ENCODE results near the gene TTI1.

The TTI1 gene

GRCh38 chr20:37990571-37991151 lies 42.6 kb downstream of the TTI1 start:
- no peaks in the 10 kb centered on the region for H3K9me3 ChIP-seq (ENCODE audit: control insufficient read depth, low read length)
- H3K4me1 ChIP-seq (ENCODE audit: control insufficient read depth, insufficient read depth, low read length), result peaks cover 60% of the 10 kb centered on the region
- H3K4me3 ChIP-seq (ENCODE audit: low read length), result no peak overlapping the region
- H3K9ac ChIP-seq (ENCODE audit: low read length), result no peak overlapping the region
- no peaks in the 10 kb centered on the region for H3K27me3 ChIP-seq (ENCODE audit: control insufficient read depth, insufficient read depth, low read length)
- H3K36me3 ChIP-seq (ENCODE audit: control insufficient read depth, insufficient read depth, low read length), result no peaks in the 10 kb centered on the region

DNA sequence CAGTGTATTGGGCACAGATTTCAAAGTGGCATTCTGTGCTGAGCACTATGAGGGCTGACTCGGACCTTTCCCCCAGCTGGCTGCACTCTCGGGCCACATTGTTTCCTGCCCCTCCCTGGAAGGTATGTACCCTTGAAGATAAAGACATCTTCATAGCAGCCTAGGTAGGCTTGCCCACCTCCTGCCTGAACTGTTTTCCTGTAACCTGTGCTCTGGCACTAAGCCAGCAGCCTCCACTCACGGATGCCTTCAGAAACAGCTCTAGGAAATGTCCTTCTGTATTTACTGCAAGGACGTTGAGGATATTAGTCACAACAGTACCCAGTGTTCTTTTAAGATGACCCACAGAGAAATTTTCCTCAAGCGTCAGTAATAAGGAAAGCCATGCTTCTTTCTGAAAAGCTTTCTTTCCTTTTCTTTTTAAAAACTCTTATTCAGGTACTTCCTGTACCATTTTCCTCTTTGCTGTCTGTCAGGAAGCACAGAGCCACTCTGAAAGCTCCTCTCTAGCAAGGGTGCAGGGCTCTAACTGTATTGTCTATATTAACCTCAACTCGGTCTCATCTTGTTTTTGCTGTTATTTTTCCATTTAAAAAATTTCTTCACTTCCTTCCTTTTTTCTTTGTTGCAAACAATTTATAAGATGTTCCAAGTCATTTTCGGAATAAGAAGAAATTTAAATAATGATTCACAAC lies 43.5 kb downstream of the TTI1 start:
- Histone ChIP-seq H3K4me1 (ENCODE audit: control insufficient read depth, insufficient read depth, low read length) (peaks cover 60% of the 10 kb centered on the region), H3K36me3 (ENCODE audit: control insufficient read depth, insufficient read depth, low read length) (no peaks in the 10 kb centered on the region), H3K9ac (ENCODE audit: low read length) (no peak overlapping the region), H3K9me3 (ENCODE audit: control insufficient read depth, low read length) (no peaks in the 10 kb centered on the region), H3K27me3 (ENCODE audit: control insufficient read depth, insufficient read depth, low read length) (no peaks in the 10 kb centered on the region), H3K4me3 (ENCODE audit: low read length) (no peak overlapping the region)

DNA sequence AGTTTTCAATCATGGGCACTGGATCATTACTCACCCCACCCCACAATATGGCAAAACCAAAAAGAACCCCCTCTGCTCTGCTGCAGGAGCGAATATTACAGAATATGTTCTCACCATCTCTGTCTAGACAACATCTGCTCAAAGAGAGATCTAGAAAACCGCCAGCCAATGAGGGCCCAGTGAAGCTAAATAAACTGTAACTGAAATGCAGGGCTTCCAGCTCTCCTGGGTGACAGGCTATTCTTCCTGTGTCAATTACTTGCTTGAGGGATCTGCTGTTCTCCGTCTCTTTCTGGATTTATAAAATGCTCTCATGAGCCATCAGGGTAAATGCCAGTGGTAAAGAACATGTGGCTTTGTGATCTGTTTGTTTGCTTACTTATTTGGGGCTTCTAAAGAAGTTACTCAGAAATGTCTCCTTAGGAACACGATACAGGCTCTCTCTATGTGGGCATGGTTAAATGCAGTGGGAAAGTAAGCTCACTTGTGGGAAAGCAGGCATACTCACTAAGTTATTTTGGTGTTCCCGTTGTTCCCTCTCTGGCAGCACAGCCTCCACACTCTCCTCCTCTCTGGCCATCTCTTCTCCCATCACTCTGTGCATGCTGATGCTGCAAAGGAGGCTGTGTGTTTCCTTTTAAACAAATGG lies 44.8 kb downstream of the TTI1 start:
- H3K27me3 ChIP-seq (ENCODE audit: control insufficient read depth, insufficient read depth, low read length), result no peaks in the 10 kb centered on the region
- peaks cover 71% of the 10 kb centered on the region for H3K4me1 ChIP-seq (ENCODE audit: control insufficient read depth, insufficient read depth, low read length)
- H3K9me3 ChIP-seq (ENCODE audit: control insufficient read depth, low read length), result no peaks in the 10 kb centered on the region
- H3K4me3 ChIP-seq (ENCODE audit: low read length), result no peak overlapping the region
- H3K9ac ChIP-seq (ENCODE audit: low read length), result no peak overlapping the region
- no peaks in the 10 kb centered on the region for H3K36me3 ChIP-seq (ENCODE audit: control insufficient read depth, insufficient read depth, low read length)

GRCh38 chr20:37987602-37988290 lies 45.5 kb downstream of the TTI1 start:
- no peaks in the 10 kb centered on the region for H3K27me3 ChIP-seq (ENCODE audit: control insufficient read depth, insufficient read depth, low read length)
- no peaks in the 10 kb centered on the region for H3K9me3 ChIP-seq (ENCODE audit: control insufficient read depth, low read length)
- no peak overlapping the region for H3K9ac ChIP-seq (ENCODE audit: low read length)
- H3K4me1 ChIP-seq (ENCODE audit: control insufficient read depth, insufficient read depth, low read length), result peaks cover 66% of the 10 kb centered on the region
- H3K36me3 ChIP-seq (ENCODE audit: control insufficient read depth, insufficient read depth, low read length), result no peaks in the 10 kb centered on the region
- no peak overlapping the region for H3K4me3 ChIP-seq (ENCODE audit: low read length)

DNA sequence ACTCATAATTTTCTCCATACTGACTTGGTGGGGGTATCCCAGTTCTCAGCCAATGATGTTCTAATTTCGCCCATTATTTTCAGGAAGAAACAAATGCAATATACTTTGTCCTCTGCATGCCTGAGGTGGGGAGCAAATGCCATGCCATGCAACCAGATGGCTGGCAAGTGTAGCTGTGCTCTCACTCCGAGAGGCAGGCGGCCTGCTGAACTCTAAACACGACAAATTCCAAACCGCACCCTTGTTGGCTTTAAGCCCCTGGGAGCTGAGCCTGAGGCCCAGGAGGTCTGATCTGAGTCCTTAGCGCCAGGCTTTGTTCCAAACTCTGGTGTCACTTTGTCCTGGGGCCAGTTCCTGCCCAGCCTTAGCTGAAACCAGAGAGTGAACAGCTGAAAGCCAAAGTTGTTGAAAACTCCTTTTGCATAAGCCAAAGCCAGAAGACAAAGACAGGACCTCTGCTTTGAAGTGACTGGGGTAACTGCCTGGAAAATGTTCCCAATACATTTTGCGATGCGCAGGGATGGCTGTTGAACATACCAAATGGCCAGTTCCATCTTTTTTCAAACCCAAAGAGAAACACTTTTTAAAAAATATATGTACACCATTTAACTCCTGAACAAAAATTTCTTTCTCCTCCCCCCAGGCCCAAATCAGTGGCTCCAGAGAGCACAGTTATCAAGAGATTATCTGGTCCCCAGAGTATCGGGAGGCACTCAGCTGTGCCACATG lies 46.2 kb downstream of the TTI1 start:
- H3K4me3 ChIP-seq (ENCODE audit: low read length), result no peak overlapping the region
- no peaks in the 10 kb centered on the region for H3K36me3 ChIP-seq (ENCODE audit: control insufficient read depth, insufficient read depth, low read length)
- H3K9me3 ChIP-seq (ENCODE audit: control insufficient read depth, low read length), result no peaks in the 10 kb centered on the region
- peaks cover 64% of the 10 kb centered on the region for H3K4me1 ChIP-seq (ENCODE audit: control insufficient read depth, insufficient read depth, low read length)
- no peaks in the 10 kb centered on the region for H3K27me3 ChIP-seq (ENCODE audit: control insufficient read depth, insufficient read depth, low read length)
- H3K9ac ChIP-seq (ENCODE audit: low read length), result no peak overlapping the region

DNA sequence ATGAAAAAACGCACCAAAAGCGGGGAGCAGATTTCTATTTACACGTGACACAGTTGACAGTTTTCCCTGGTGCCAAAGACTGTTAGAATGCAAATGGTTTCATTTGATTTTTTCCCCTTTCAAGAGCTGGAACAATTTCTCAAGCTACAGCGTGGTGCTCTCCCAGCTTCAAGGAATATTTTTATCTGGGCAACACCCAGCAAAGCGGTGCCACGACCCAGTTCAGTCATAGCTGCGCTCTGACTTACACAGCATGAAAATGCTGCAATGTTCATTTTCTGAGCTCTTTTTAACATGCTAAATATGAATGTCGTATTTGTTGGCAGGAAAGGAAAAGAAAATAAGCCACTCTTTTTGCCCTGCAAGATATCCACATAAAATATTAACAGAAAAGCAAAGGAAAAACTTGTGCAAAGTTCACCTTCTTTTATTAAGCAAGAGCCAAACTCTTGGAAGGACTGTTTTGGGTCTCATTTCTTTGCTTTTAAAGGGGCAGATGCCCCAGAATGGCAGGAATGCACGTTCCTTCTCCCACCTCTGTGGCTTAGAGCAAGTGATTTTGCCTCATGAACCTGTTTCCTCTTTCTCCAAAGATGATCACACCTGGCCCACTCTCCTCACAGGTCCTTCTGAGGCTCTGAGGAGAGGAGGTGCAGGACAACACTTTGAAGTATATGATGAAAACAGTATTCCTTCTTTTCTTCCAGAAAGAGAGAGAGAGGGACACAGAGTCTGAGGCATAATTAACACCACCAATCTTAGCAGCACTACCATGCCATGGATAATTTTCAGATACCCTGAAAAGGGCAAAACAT lies 47.0 kb downstream of the TTI1 start:
- H3K9me3 ChIP-seq (ENCODE audit: control insufficient read depth, low read length), result no peaks in the 10 kb centered on the region
- H3K4me1 ChIP-seq (ENCODE audit: control insufficient read depth, insufficient read depth, low read length), result peaks cover 58% of the 10 kb centered on the region
- no peak overlapping the region for H3K9ac ChIP-seq (ENCODE audit: low read length)
- no peaks in the 10 kb centered on the region for H3K36me3 ChIP-seq (ENCODE audit: control insufficient read depth, insufficient read depth, low read length)
- H3K27me3 ChIP-seq (ENCODE audit: control insufficient read depth, insufficient read depth, low read length), result no peaks in the 10 kb centered on the region
- H3K4me3 ChIP-seq (ENCODE audit: low read length), result no peak overlapping the region

DNA sequence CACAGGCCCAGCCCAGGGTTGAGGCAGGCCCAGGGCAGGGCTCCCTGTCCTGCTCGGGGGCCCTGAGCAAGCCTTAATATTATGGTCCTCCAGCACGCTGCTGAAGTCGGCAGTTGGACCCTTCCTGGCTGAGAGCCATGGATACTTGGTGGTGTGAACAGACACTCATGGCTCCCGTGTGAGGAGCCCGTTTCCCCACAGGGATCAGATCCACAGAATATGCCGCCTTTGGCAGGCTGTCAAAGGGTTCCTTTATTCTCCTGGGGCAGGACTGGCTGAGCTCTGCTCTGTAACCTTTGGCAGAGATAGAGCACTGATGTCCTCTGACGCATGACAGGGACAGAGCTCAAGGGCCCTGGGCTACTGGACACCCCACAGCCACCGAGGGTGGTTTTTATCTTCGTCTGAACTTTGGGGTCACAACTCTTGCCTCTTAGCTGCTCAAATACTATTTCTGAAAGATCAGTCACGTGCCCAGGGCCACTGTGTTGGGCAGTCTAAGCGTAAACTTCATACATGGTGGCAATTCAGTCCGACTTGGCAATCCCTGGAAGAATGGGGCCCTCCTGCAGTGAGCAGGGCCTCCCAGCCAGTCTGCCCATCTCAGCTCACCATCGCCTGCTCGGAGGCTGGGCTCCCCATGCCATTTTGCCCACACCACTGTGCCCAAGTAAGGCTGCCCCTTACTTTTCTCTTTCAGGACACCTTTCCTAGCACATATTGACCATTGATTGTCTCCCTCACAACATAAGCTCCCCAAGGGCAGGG lies 49.1 kb downstream of the TTI1 start:
- Histone ChIP-seq H3K9ac (ENCODE audit: low read length) (no peak overlapping the region), H3K36me3 (ENCODE audit: control insufficient read depth, insufficient read depth, low read length) (no peaks in the 10 kb centered on the region), H3K9me3 (ENCODE audit: control insufficient read depth, low read length) (no peaks in the 10 kb centered on the region), H3K4me3 (ENCODE audit: low read length) (no peak overlapping the region), H3K27me3 (ENCODE audit: control insufficient read depth, insufficient read depth, low read length) (no peaks in the 10 kb centered on the region), H3K4me1 (ENCODE audit: control insufficient read depth, insufficient read depth, low read length) (peaks cover 38% of the 10 kb centered on the region)

GRCh38 chr20:37983286-37983685 lies 50.0 kb downstream of the TTI1 start:
- no peaks in the 10 kb centered on the region for H3K9me3 ChIP-seq (ENCODE audit: control insufficient read depth, low read length)
- H3K9ac ChIP-seq (ENCODE audit: low read length), result no peak overlapping the region
- peaks cover 37% of the 10 kb centered on the region for H3K4me1 ChIP-seq (ENCODE audit: control insufficient read depth, insufficient read depth, low read length)
- no peaks in the 10 kb centered on the region for H3K36me3 ChIP-seq (ENCODE audit: control insufficient read depth, insufficient read depth, low read length)
- no peak overlapping the region for H3K4me3 ChIP-seq (ENCODE audit: low read length)
- no peaks in the 10 kb centered on the region for H3K27me3 ChIP-seq (ENCODE audit: control insufficient read depth, insufficient read depth, low read length)

- Histone ChIP-seq H3K9ac (ENCODE audit: low read length) (no peak overlapping the region), H3K4me3 (ENCODE audit: low read length) (no peak overlapping the region), H3K9me3 (ENCODE audit: control insufficient read depth, low read length) (no peaks in the 10 kb centered on the region), H3K4me1 (ENCODE audit: control insufficient read depth, insufficient read depth, low read length) (peaks cover 20% of the 10 kb centered on the region), H3K36me3 (ENCODE audit: control insufficient read depth, insufficient read depth, low read length) (no peaks in the 10 kb centered on the region), H3K27me3 (ENCODE audit: control insufficient read depth, insufficient read depth, low read length) (no peaks in the 10 kb centered on the region)
Observed at GRCh38 chr20:37981568-37981967, 51.7 kb downstream of the TTI1 start.

- no peak overlapping the region for H3K9ac ChIP-seq (ENCODE audit: low read length)
- H3K36me3 ChIP-seq (ENCODE audit: control insufficient read depth, insufficient read depth, low read length), result no peaks in the 10 kb centered on the region
Observed at GRCh38 chr20:37980876-37981275, 52.4 kb downstream of the TTI1 start.

DNA sequence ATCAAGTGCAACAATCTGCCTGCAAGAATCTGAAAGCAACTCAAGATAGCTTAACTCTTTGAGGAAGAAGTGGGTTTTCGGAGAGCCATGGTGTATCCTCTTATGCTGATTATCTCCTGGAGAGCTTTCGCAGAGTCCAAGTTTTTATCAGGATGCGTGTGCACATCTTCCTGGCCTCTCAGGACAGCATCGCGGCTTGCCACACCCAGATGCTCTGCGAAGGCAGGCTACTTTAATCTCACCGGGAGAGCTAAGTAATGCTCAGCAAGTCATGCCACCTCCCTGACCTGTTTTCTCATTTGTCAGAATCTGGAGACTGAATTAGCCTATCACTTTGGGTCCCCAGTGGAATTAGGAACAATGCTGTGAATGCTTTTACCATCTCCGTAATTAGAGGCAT lies 52.9 kb downstream of the TTI1 start:
- H3K9me3 ChIP-seq (ENCODE audit: control insufficient read depth, low read length), result no peaks in the 10 kb centered on the region
- H3K36me3 ChIP-seq (ENCODE audit: control insufficient read depth, insufficient read depth, low read length), result no peaks in the 10 kb centered on the region
- H3K4me3 ChIP-seq (ENCODE audit: low read length), result no peak overlapping the region
- H3K9ac ChIP-seq (ENCODE audit: low read length), result no peak overlapping the region
- H3K4me1 ChIP-seq (ENCODE audit: control insufficient read depth, insufficient read depth, low read length), result peaks cover 12% of the 10 kb centered on the region
- H3K27me3 ChIP-seq (ENCODE audit: control insufficient read depth, insufficient read depth, low read length), result no peaks in the 10 kb centered on the region

More at GRCh38 chr20:37980876-37981275, 52.4 kb downstream of the TTI1 start:
- no peaks in the 10 kb centered on the region for H3K9me3 ChIP-seq (ENCODE audit: control insufficient read depth, low read length)
- no peak overlapping the region for H3K4me3 ChIP-seq (ENCODE audit: low read length)
- no peaks in the 10 kb centered on the region for H3K27me3 ChIP-seq (ENCODE audit: control insufficient read depth, insufficient read depth, low read length)
- peaks cover 13% of the 10 kb centered on the region for H3K4me1 ChIP-seq (ENCODE audit: control insufficient read depth, insufficient read depth, low read length)

Data from mucosa of stomach (tissue), 1 donor.